Peyer's patch (tissue), 4 donors: ENCODE data around the gene EPAS1.

Experiments
- POLR2A ChIP-seq, 2 donors: fragments of 450-650 bp; IDR thresholded peaks; one replicate each; pipeline ENCODE4 v1.5.1; 2017; ENCODE audit warnings: antibody characterized with exemption in 2 of 2, mild to moderate bottlenecking in 2 of 2, moderate library complexity in 2 of 2
- TF ChIP-seq, protein P1 (sequence below), 6 experiments: fragments of 450-650 bp in 4 of 6; fragments of 200-600 bp in 2 of 6; sonication (generic) in 1 of 6; IDR thresholded peaks; one replicate each; pipeline ENCODE4 v1.5.1; 2017 to 2019; ENCODE audit warnings: antibody characterized with exemption in 6 of 6, mild to moderate bottlenecking in 3 of 6, moderate library complexity in 1 of 6

- TF ChIP-seq POLR2A (IDR thresholded peaks at IDR 0.05), result no peak
- TF ChIP-seq, protein P1, sequence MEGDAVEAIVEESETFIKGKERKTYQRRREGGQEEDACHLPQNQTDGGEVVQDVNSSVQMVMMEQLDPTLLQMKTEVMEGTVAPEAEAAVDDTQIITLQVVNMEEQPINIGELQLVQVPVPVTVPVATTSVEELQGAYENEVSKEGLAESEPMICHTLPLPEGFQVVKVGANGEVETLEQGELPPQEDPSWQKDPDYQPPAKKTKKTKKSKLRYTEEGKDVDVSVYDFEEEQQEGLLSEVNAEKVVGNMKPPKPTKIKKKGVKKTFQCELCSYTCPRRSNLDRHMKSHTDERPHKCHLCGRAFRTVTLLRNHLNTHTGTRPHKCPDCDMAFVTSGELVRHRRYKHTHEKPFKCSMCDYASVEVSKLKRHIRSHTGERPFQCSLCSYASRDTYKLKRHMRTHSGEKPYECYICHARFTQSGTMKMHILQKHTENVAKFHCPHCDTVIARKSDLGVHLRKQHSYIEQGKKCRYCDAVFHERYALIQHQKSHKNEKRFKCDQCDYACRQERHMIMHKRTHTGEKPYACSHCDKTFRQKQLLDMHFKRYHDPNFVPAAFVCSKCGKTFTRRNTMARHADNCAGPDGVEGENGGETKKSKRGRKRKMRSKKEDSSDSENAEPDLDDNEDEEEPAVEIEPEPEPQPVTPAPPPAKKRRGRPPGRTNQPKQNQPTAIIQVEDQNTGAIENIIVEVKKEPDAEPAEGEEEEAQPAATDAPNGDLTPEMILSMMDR (IDR thresholded peaks at IDR 0.05), result no peak
These were observed 93.7 kb downstream of the EPAS1 start for GRCh38 chr2:46390901-46391395.
